K562 (cell line): ENCODE results near the gene DOP1A. TPM values are rescaled to one million over a fixed set of nuclear protein-coding genes. Genes with fewer than 3 reads are reported as not detected.

ENCODE experiments used
- ATF2 ChIP-seq: sonication (generic); formaldehyde crosslinking; IDR thresholded peaks from 2 replicates; pipeline ENCODE4 v1.8.1; 2022; ENCODE audit warnings: missing genetic modification reagents
- BCOR ChIP-seq: fragments of 450-650 bp; IDR thresholded peaks from 2 replicates; pipeline ENCODE4 v1.6.1; 2016
- COPS2 ChIP-seq: fragments of 450-650 bp; conservative IDR thresholded peaks from 2 replicates; pipeline ENCODE4 v1.6.1; 2016; ENCODE audit warnings: mild to moderate bottlenecking, moderate library complexity
- DEAF1 ChIP-seq: fragments of 450-650 bp; formaldehyde crosslinking; IDR thresholded peaks from 2 replicates; pipeline ENCODE4 v1.4.0; 2020; ENCODE audit warnings: mild to moderate bottlenecking, moderate library complexity
- HDAC1 ChIP-seq, 2 experiments: fragments of 450-650 bp; IDR thresholded peaks; 2 replicates each; pipeline ENCODE4 v1.6.1; 2016 to 2017; ENCODE audit warnings: inconsistent platforms in 1 of 2, mild to moderate bottlenecking in 1 of 2, moderate library complexity in 1 of 2
- HES1 ChIP-seq: fragments of 450-650 bp; IDR thresholded peaks from 2 replicates; pipeline ENCODE4 v1.6.1; 2016; ENCODE audit warnings: low read depth, mild to moderate bottlenecking, moderate library complexity
- HMG20B ChIP-seq: fragments of 250-450 bp; sonication (Bioruptor Pico); IDR thresholded peaks from 2 replicates; pipeline ENCODE4 v1.5.0; 2021; ENCODE audit warnings: mild to moderate bottlenecking
- HNRNPK ChIP-seq: fragments of 200-400 bp; formaldehyde crosslinking; IDR thresholded peaks from one replicate; pipeline ENCODE4 v1.6.1; 2018; ENCODE audit warnings: mild to moderate bottlenecking, low read depth, low read length; ENCODE audit not compliant: poor library complexity, severe bottlenecking
- KLF13 ChIP-seq: fragments of 450-650 bp; IDR thresholded peaks from 2 replicates; pipeline ENCODE4 v1.6.1; 2016; ENCODE audit warnings: missing genetic modification characterization, low read depth, mild to moderate bottlenecking, missing compliant biosample characterization, moderate library complexity, borderline replicate concordance
- MAFG ChIP-seq: fragments of 450-650 bp; conservative IDR thresholded peaks from 2 replicates; pipeline ENCODE4 v1.6.1; 2016; ENCODE audit warnings: missing genetic modification characterization, missing compliant biosample characterization
- MTA2 ChIP-seq: fragments of 450-650 bp; IDR thresholded peaks from 2 replicates; pipeline ENCODE4 v1.6.1; 2016; ENCODE audit warnings: low read depth
- PML ChIP-seq: IDR thresholded peaks from 2 replicates; pipeline ENCODE4 v1.6.1; 2012; ENCODE audit warnings: low read length, inconsistent platforms
- POLR2AphosphoS5 ChIP-seq: IDR thresholded peaks from 2 replicates; pipeline ENCODE4 v1.6.1; 2011; ENCODE audit warnings: mild to moderate bottlenecking, low read depth, low read length, moderate library complexity; ENCODE audit not compliant: control insufficient read depth, insufficient read depth
- SMAD2 ChIP-seq: fragments of 150-350 bp; IDR thresholded peaks from 2 replicates; pipeline ENCODE4 v1.6.1; 2014; ENCODE audit warnings: low read depth, mild to moderate bottlenecking, low read length
- SMARCB1 ChIP-seq: IDR thresholded peaks from 2 replicates; pipeline ENCODE4 v1.6.1; 2011; ENCODE audit warnings: improper control_type of control experiment, low read depth; ENCODE audit not compliant: insufficient read length
- STAT5A ChIP-seq: IDR thresholded peaks from 2 replicates; pipeline ENCODE4 v1.6.1; 2012; ENCODE audit warnings: low read length, inconsistent platforms, borderline replicate concordance
- STAT5B ChIP-seq: fragments of 250-450 bp; sonication (Bioruptor Pico); IDR thresholded peaks from 2 replicates; pipeline ENCODE4 v1.8.0; 2021; ENCODE audit warnings: mild to moderate bottlenecking, inconsistent platforms
- TEAD4 ChIP-seq, 2 experiments: sonication (generic) in 1 of 2; formaldehyde crosslinking in 1 of 2; IDR thresholded peaks; 2 replicates each; pipeline versions ENCODE4 v1.6.1 to v1.8.0; 2012 to 2022; ENCODE audit warnings: borderline replicate concordance in 1 of 2, inconsistent platforms in 1 of 2, low read length in 1 of 2, mild to moderate bottlenecking in 1 of 2, missing genetic modification reagents in 1 of 2
- THRA ChIP-seq: fragments of 450-650 bp; IDR thresholded peaks from 2 replicates; pipeline ENCODE4 v1.6.1; 2017; ENCODE audit warnings: mild to moderate bottlenecking, moderate library complexity
- ZBTB49 ChIP-seq: sonication (generic); formaldehyde crosslinking; IDR thresholded peaks from 2 replicates; pipeline ENCODE4 v1.8.0; 2022; ENCODE audit warnings: missing genetic modification reagents, mild to moderate bottlenecking, borderline replicate concordance
- ZNF232 ChIP-seq: sonication (generic); formaldehyde crosslinking; IDR thresholded peaks from 2 replicates; pipeline ENCODE4 v1.8.0; 2022; ENCODE audit warnings: mild to moderate bottlenecking, missing genetic modification reagents
- ZNF316 ChIP-seq: fragments of 450-650 bp; IDR thresholded peaks from 2 replicates; pipeline ENCODE4 v1.6.1; 2016
- ZNF644 ChIP-seq: fragments of 200-800 bp; sonication (Bioruptor generic); IDR thresholded peaks from 2 replicates; pipeline ENCODE4 v1.6.1; 2016; ENCODE audit warnings: low read depth, missing genetic modification characterization, missing compliant biosample characterization
- polyA plus RNA-seq, 8 experiments: library from polyadenylated mRNA; depleted of rRNA in 4 of 8; stranded (reverse) in 5 of 8; unstranded in 3 of 8; fragments of >200 nt; fragmentation: Nextera tagmentation in 2 of 8; fragmentation: Illumina TruSeq in 1 of 8; extraction: Ambion mirVana in 2 of 8; extraction: Trizol in 1 of 8; gene quantifications; 2 replicates each; pipeline versions ENCODE4 v1.2.1 to v1.2.3, GENCODE V29; 2011 to 2014; ENCODE audit warnings: inconsistent platforms in 1 of 8, missing spikeins in 1 of 8
- total RNA-seq, 7 experiments: library from RNA; depleted of rRNA in 6 of 7; stranded (reverse); fragments of >200 nt in 6 of 7; fragmentation: Illumina TruSeq in 2 of 7; extraction: Trizol in 2 of 7; gene quantifications; 2 replicates each; pipeline versions ENCODE4 v1.2.1 to v1.2.3, GENCODE V29; 2011 to 2021; ENCODE audit warnings: low replicate concordance in 1 of 7

Gene DOP1A
- total and polyA plus RNA-seq, 9 of the 15 experiments (the other 6 are each of a cell fraction or from before 2014, with no cell fraction given): 0.75 to 10.5 (median 4.4) TPM

GRCh38 chr6:83125425-83125824, 58.0 kb downstream of the DOP1A start (continued):
- TF ChIP-seq SMAD2 (no peak), HMG20B (CRISPR knock-in tag) (no peak), HES1 (no peak), ZBTB49 (CRISPR knock-in tag) (no peak), MAFG (tag) (no peak), MTA2 (0 out of 2 replicates have a peak, but pooled peaks have one; percentile 42), POLR2AphosphoS5 (peak; percentile 77; the same call in 1 of the 2 replicates), HNRNPK (no peak), SMARCB1 (no peak), STAT5A (peak; percentile 67; the same call in 1 of the 2 replicates), ZNF232 (no peak), DEAF1 (CRISPR knock-in tag) (no peak), ZNF644 (tag) (no peak), BCOR (no peak), COPS2 (no peak), ZNF316 (no peak), HDAC1 (IDR thresholded peaks at IDR 0.05) (no peak), KLF13 (tag) (no peak), STAT5B (CRISPR knock-in tag) (no peak), THRA (no peak), ATF2 (no peak), TEAD4 (IDR thresholded peaks at IDR 0.05; ENCODE audit: low read length) (peak; percentile 85), TEAD4 (CRISPR knock-in tag; IDR thresholded peaks at IDR 0.05; ENCODE audit: borderline replicate concordance) (no peak), PML (peak; percentile 69; the same call in 1 of the 2 replicates)
